ENCODE measurements around the gene KLHL29. TPM values are rescaled to one million over a fixed set of nuclear protein-coding genes. Genes with fewer than 3 reads are reported as not detected.

The KLHL29 gene
- total RNA-seq, 1 experiment from 2014 or later, result 2.4 TPM

DNA sequence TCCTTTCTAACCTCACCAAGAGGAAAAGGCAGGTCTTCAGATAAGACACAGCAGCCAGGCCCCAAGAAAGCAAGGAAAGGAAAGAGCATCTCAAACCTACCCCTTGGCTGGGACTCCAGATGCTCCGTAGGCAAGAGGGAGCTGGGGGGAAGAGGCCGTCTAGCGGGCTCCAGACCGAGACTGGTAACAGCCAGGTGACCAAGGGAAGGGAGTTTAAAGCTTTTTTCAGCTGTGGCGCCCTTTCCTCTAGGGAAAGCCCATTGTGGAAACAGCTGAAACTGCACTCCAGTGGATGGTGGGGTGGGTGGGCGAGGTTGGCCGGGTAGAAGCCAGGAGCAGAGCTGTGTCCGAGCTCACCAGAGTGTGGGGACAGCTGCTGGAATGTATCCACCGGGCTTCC, 180.4 kb downstream of the KLHL29 start:
- Mint-ChIP-seq H3K27ac (peak overlapping the region in 1 of 3 experiments; percentile 80; a peak in 1 of 7 replicates), H3K4me3 (no peak overlapping the region; a peak in 1 of 5 replicates), H3K27me3 (ENCODE audit: low read depth) (no peaks in the 10 kb centered on the region), H3K36me3 (ENCODE audit: insufficient read depth in 1 of 3, low read depth in 3 of 3) (no peaks in the 10 kb centered on the region), H3K9me3 (no peaks in the 10 kb centered on the region), H3K4me1 (peaks cover 23 to 35% of the 10 kb centered on the region in 2 experiments)
- Histone ChIP-seq H4K91ac (ENCODE audit: insufficient read length, low read depth, low read length) (no peak overlapping the region), H3K27ac (ENCODE audit: insufficient read length, low read depth, low read length) (no peak overlapping the region), H3K79me1 (ENCODE audit: insufficient read depth, low read depth, low read length, poor library complexity, severe bottlenecking) (no peaks in the 10 kb centered on the region), H4K8ac (replicated peaks; ENCODE audit: insufficient read length, low read depth, low read length) (no peak overlapping the region), H3K23ac (ENCODE audit: insufficient read length, low read depth, low read length) (no peak overlapping the region), H2BK15ac (ENCODE audit: low read depth, low read length) (no peak overlapping the region), H3K23me2 (ENCODE audit: insufficient read length, low read depth, low read length, poor library complexity, severe bottlenecking) (no peaks in the 10 kb centered on the region), H3K27me3 (ENCODE audit: insufficient read depth, low read length) (no peaks in the 10 kb centered on the region), H2BK5ac (ENCODE audit: insufficient read length, low read length) (no peak overlapping the region), H2BK120ac (ENCODE audit: low read depth, low read length, poor library complexity, severe bottlenecking) (no peak overlapping the region), H2AK5ac (ENCODE audit: insufficient read length, low read length) (no peak overlapping the region), H4K20me1 (ENCODE audit: control insufficient read depth, insufficient read depth, insufficient read length) (no peaks in the 10 kb centered on the region), H3T11ph (ENCODE audit: low read length) (no peak overlapping the region), H3K79me2 (ENCODE audit: insufficient read depth, low read length) (no peaks in the 10 kb centered on the region), H3K18ac (ENCODE audit: insufficient read length, low read depth, low read length) (no peak overlapping the region), H3K14ac (ENCODE audit: insufficient read depth, low read length) (no peak overlapping the region; the same call in 1 of the 2 replicates), H4K5ac (ENCODE audit: insufficient read length, low read depth, low read length) (no peak overlapping the region), H2AFZ (ENCODE audit: low read length) (no peak overlapping the region), H2BK12ac (ENCODE audit: insufficient read length, low read depth, low read length) (no peak overlapping the region), H3K4me2 (ENCODE audit: insufficient read depth, insufficient read length, low read length) (no peak overlapping the region), H3K56ac (ENCODE audit: insufficient read length, low read depth, low read length) (no peak overlapping the region), H2BK20ac (ENCODE audit: low read depth, low read length, poor library complexity, severe bottlenecking) (no peak overlapping the region), H3K9ac (ENCODE audit: extremely low read depth, insufficient read length, low read length) (no peak overlapping the region), H3K4ac (ENCODE audit: low read depth, low read length) (no peak overlapping the region), H3K4me1 (ENCODE audit: insufficient read depth, low read length) (peaks cover 9% of the 10 kb centered on the region; the same call in 1 of the 2 replicates), H3K9me3 (ENCODE audit: control insufficient read depth, low read depth, low read length) (no peaks in the 10 kb centered on the region)
- TF ChIP-seq, protein P1, sequence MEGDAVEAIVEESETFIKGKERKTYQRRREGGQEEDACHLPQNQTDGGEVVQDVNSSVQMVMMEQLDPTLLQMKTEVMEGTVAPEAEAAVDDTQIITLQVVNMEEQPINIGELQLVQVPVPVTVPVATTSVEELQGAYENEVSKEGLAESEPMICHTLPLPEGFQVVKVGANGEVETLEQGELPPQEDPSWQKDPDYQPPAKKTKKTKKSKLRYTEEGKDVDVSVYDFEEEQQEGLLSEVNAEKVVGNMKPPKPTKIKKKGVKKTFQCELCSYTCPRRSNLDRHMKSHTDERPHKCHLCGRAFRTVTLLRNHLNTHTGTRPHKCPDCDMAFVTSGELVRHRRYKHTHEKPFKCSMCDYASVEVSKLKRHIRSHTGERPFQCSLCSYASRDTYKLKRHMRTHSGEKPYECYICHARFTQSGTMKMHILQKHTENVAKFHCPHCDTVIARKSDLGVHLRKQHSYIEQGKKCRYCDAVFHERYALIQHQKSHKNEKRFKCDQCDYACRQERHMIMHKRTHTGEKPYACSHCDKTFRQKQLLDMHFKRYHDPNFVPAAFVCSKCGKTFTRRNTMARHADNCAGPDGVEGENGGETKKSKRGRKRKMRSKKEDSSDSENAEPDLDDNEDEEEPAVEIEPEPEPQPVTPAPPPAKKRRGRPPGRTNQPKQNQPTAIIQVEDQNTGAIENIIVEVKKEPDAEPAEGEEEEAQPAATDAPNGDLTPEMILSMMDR (conservative IDR thresholded peaks at IDR 0.05), result no peak
- DNase-seq, result no peak
- WGBS (ENCODE audit: extremely low coverage, insufficient read length, low lambda C conversion rate), result no CpG with 5 or more reads among the region's 9 CpGs
